Measurements from ENCODE around the gene SLC37A4.
"Not testable (repeated sequence)": the region's sequence is repeated elsewhere in the genome, so short reads cannot be mapped to it uniquely, and the experiment has no call there.

SLC37A4 gene
- total RNA-seq, result 11.4 to 16.7 (median 11.9) reads per million in 3 donors

GRCh38 chr11:119030329-119031047 lies at the start of gene SLC37A4:
TSS of gene SLC37A4 (minus strand) at chr11:119030877.
- Histone ChIP-seq H3K4me1 (ENCODE audit: control insufficient read depth, insufficient read depth, low read length, poor library complexity, severe bottlenecking) (peaks cover 18% of the 10 kb centered on the region), H3K36me3 (ENCODE audit: control insufficient read depth, insufficient read depth, low read length) (peaks cover 9% of the 10 kb centered on the region), H3K27ac (ENCODE audit: insufficient read depth, low read length, poor library complexity, severe bottlenecking) (peak within 1 kb of the TSS; percentile 85), H3K9me3 (ENCODE audit: control insufficient read depth, low read length) (no peaks in the 10 kb centered on the region), H3K4me3 (ENCODE audit: insufficient read depth, low read depth, low read length, poor library complexity, severe bottlenecking) (peak within 1 kb of the TSS; percentile 79), H3K27me3 (replicated peaks; ENCODE audit: control insufficient read depth, insufficient read depth, low read length, poor library complexity, severe bottlenecking) (no peaks in the 10 kb centered on the region)
- peak; percentile 98 to 99 (median 99) for DNase-seq

- no peak for DNase-seq
- Histone ChIP-seq H3K9me3 (ENCODE audit: control insufficient read depth, low read length) (no peaks in the 10 kb centered on the region), H3K27ac (ENCODE audit: insufficient read depth, low read length, poor library complexity, severe bottlenecking) (no peak overlapping the region), H3K4me1 (ENCODE audit: control insufficient read depth, insufficient read depth, low read length, poor library complexity, severe bottlenecking) (no peaks in the 10 kb centered on the region), H3K27me3 (replicated peaks; ENCODE audit: control insufficient read depth, insufficient read depth, low read length, poor library complexity, severe bottlenecking) (no peaks in the 10 kb centered on the region), H3K36me3 (ENCODE audit: control insufficient read depth, insufficient read depth, low read length) (peaks cover 62% of the 10 kb centered on the region), H3K4me3 (ENCODE audit: insufficient read depth, low read depth, low read length, poor library complexity, severe bottlenecking) (no peak overlapping the region)
Measured at GRCh38 chr11:119078675-119079420, 48.2 kb upstream of the SLC37A4 start.

GRCh38 chr11:119077839-119078238 lies 47.2 kb upstream of the SLC37A4 start:
- no peak overlapping the region for H3K4me3 ChIP-seq (ENCODE audit: insufficient read depth, low read depth, low read length, poor library complexity, severe bottlenecking)

GRCh38 chr11:119067371-119068222 lies 36.9 kb upstream of the SLC37A4 start, which contains the start of gene VPS11:
TSS of gene VPS11 (plus strand) at chr11:119067818. CDS start at chr11:119067824, 6 bp downstream.
- DNase-seq, result peak; percentile 96 to 98 (median 96)
- Histone ChIP-seq H3K27me3 (replicated peaks; ENCODE audit: control insufficient read depth, insufficient read depth, low read length, poor library complexity, severe bottlenecking) (no peaks in the 10 kb centered on the region), H3K4me1 (ENCODE audit: control insufficient read depth, insufficient read depth, low read length, poor library complexity, severe bottlenecking) (peaks cover 11% of the 10 kb centered on the region), H3K36me3 (ENCODE audit: control insufficient read depth, insufficient read depth, low read length) (peaks cover 20% of the 10 kb centered on the region), H3K9me3 (ENCODE audit: control insufficient read depth, low read length) (no peaks in the 10 kb centered on the region), H3K4me3 (ENCODE audit: insufficient read depth, low read depth, low read length, poor library complexity, severe bottlenecking) (peak within 1 kb of the TSS; percentile 68), H3K27ac (ENCODE audit: insufficient read depth, low read length, poor library complexity, severe bottlenecking) (peak within 1 kb of the TSS; percentile 89)

More at GRCh38 chr11:119077839-119078238, 47.2 kb upstream of the SLC37A4 start:
- H3K27me3 ChIP-seq (replicated peaks; ENCODE audit: control insufficient read depth, insufficient read depth, low read length, poor library complexity, severe bottlenecking), result no peaks in the 10 kb centered on the region
- H3K4me1 ChIP-seq (ENCODE audit: control insufficient read depth, insufficient read depth, low read length, poor library complexity, severe bottlenecking), result no peaks in the 10 kb centered on the region
- H3K36me3 ChIP-seq (ENCODE audit: control insufficient read depth, insufficient read depth, low read length), result peaks cover 72% of the 10 kb centered on the region
- H3K9me3 ChIP-seq (ENCODE audit: control insufficient read depth, low read length), result no peaks in the 10 kb centered on the region
- no peak for DNase-seq
- no peak overlapping the region for H3K27ac ChIP-seq (ENCODE audit: insufficient read depth, low read length, poor library complexity, severe bottlenecking)

GRCh38 chr11:119065369-119065768 lies 34.7 kb upstream of the SLC37A4 start:
- H3K27ac ChIP-seq (ENCODE audit: insufficient read depth, low read length, poor library complexity, severe bottlenecking), result no peak overlapping the region
- no peaks in the 10 kb centered on the region for H3K27me3 ChIP-seq (replicated peaks; ENCODE audit: control insufficient read depth, insufficient read depth, low read length, poor library complexity, severe bottlenecking)
- H3K9me3 ChIP-seq (ENCODE audit: control insufficient read depth, low read length), result no peaks in the 10 kb centered on the region
- H3K4me3 ChIP-seq (ENCODE audit: insufficient read depth, low read depth, low read length, poor library complexity, severe bottlenecking), result no peak overlapping the region
- DNase-seq, result peak in 1 of 3 donors; percentile 17
- peaks cover 3% of the 10 kb centered on the region for H3K36me3 ChIP-seq (ENCODE audit: control insufficient read depth, insufficient read depth, low read length)
- H3K4me1 ChIP-seq (ENCODE audit: control insufficient read depth, insufficient read depth, low read length, poor library complexity, severe bottlenecking), result peaks cover 11% of the 10 kb centered on the region

- H3K36me3 ChIP-seq (ENCODE audit: control insufficient read depth, insufficient read depth, low read length), result no peaks in the 10 kb centered on the region
- peaks cover 11% of the 10 kb centered on the region for H3K4me1 ChIP-seq (ENCODE audit: control insufficient read depth, insufficient read depth, low read length, poor library complexity, severe bottlenecking)
- no peak for DNase-seq
- no peak overlapping the region for H3K4me3 ChIP-seq (ENCODE audit: insufficient read depth, low read depth, low read length, poor library complexity, severe bottlenecking)
- H3K27ac ChIP-seq (ENCODE audit: insufficient read depth, low read length, poor library complexity, severe bottlenecking), result no peak overlapping the region
- H3K27me3 ChIP-seq (replicated peaks; ENCODE audit: control insufficient read depth, insufficient read depth, low read length, poor library complexity, severe bottlenecking), result no peaks in the 10 kb centered on the region
- H3K9me3 ChIP-seq (ENCODE audit: control insufficient read depth, low read length), result no peaks in the 10 kb centered on the region
Measured at GRCh38 chr11:119062779-119063178, 32.1 kb upstream of the SLC37A4 start.

GRCh38 chr11:119061256-119061655 lies 30.6 kb upstream of the SLC37A4 start:
- Histone ChIP-seq H3K27me3 (replicated peaks; ENCODE audit: control insufficient read depth, insufficient read depth, low read length, poor library complexity, severe bottlenecking) (no peaks in the 10 kb centered on the region), H3K27ac (ENCODE audit: insufficient read depth, low read length, poor library complexity, severe bottlenecking) (no peak overlapping the region), H3K9me3 (ENCODE audit: control insufficient read depth, low read length) (no peaks in the 10 kb centered on the region), H3K36me3 (ENCODE audit: control insufficient read depth, insufficient read depth, low read length) (no peaks in the 10 kb centered on the region), H3K4me1 (ENCODE audit: control insufficient read depth, insufficient read depth, low read length, poor library complexity, severe bottlenecking) (peaks cover 13% of the 10 kb centered on the region), H3K4me3 (ENCODE audit: insufficient read depth, low read depth, low read length, poor library complexity, severe bottlenecking) (no peak overlapping the region)
- DNase-seq, result no peak

- not testable (repeated sequence) for H3K27ac ChIP-seq (ENCODE audit: insufficient read depth, low read length, poor library complexity, severe bottlenecking); DNase-seq; H3K36me3 ChIP-seq (ENCODE audit: control insufficient read depth, insufficient read depth, low read length); H3K9me3 ChIP-seq (ENCODE audit: control insufficient read depth, low read length); H3K27me3 ChIP-seq (replicated peaks; ENCODE audit: control insufficient read depth, insufficient read depth, low read length, poor library complexity, severe bottlenecking); H3K4me3 ChIP-seq (ENCODE audit: insufficient read depth, low read depth, low read length, poor library complexity, severe bottlenecking)
- peaks cover 22% of the 10 kb centered on the region for H3K4me1 ChIP-seq (ENCODE audit: control insufficient read depth, insufficient read depth, low read length, poor library complexity, severe bottlenecking)
Measured at GRCh38 chr11:119059128-119059527, 28.5 kb upstream of the SLC37A4 start.

GRCh38 chr11:119057000-119057769 lies 26.5 kb upstream of the SLC37A4 start, which contains the start of gene HYOU1:
TSS of gene HYOU1 (minus strand) at chr11:119057205. CDS start at chr11:119056160, 1,045 bp downstream.
- Histone ChIP-seq H3K27me3 (replicated peaks; ENCODE audit: control insufficient read depth, insufficient read depth, low read length, poor library complexity, severe bottlenecking) (no peaks in the 10 kb centered on the region), H3K36me3 (ENCODE audit: control insufficient read depth, insufficient read depth, low read length) (peaks cover 28% of the 10 kb centered on the region), H3K4me3 (ENCODE audit: insufficient read depth, low read depth, low read length, poor library complexity, severe bottlenecking) (peak within 1 kb of the TSS; percentile 90), H3K4me1 (ENCODE audit: control insufficient read depth, insufficient read depth, low read length, poor library complexity, severe bottlenecking) (peaks cover 22% of the 10 kb centered on the region), H3K27ac (ENCODE audit: insufficient read depth, low read length, poor library complexity, severe bottlenecking) (peak within 1 kb of the TSS; percentile 91), H3K9me3 (ENCODE audit: control insufficient read depth, low read length) (no peaks in the 10 kb centered on the region)
- peak; percentile 97 to 98 (median 98) for DNase-seq

Data from effector memory CD4-positive, alpha-beta T cell (primary cell).